ENCODE results near the gene PLA2G15.

PLA2G15 gene

DNA sequence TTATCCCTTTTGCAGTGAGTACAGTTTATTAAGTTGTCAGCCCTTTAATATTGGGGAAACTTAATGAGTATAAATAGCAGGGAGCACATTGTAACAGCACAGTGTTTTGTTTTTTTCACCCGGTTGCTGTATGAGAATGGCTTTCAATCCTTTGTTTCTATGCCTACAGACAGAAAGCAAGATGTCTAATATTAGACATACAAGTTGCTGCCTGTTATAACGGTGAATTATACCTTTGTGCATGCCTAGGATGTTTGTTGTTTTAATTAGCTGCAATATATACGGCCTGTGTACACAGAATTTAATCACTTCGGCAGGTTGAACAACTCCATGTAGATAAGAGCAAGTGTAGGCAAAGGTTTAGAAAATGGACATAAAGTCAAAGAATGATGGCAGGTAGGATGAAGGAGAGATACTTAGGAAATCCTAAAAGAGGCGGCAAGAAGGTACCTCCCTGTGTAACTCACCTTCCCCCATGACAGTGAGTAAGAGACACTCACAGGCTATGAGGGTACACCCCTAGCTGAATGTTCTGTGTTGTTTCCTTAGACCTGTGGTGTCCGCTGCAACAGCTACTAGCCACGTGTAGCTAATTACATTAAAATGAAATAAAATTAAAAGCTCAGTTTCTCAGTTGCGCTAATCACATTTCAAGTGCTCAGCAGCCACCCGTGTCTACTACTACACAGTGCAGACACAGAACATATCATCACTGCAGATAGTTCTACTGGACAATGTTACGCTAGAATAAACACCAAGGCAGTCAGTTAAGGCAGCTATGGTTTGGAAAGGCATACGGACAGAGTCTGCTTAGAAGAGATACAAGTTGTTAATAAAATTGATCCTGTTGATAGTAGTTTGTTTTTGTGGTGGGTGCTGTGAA lies 54.6 kb downstream of the PLA2G15 start:
- no peak for DNase-seq

GRCh38 chr16:68300734-68301459 lies 55.7 kb downstream of the PLA2G15 start:
- DNase-seq = no peak

DNA sequence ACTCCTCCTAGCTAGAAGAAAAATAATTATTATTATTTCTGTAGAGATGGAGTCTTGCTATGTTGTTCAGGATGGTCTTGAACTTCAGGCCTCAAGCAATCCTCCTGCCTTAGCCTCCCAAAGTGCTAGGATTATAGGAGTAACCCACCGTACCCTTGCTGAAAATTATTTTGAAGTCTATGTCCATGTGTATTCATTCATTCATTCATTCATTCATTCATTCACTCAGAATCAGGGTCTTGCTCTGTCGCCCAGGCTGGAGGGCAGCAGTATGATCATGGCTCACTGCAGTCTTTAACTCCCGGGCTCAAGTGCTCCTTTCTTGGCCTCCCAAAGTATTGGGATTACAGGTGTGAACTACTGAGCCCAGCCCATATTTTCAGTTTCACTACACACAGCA lies 61.5 kb downstream of the PLA2G15 start:
- no peak for DNase-seq

DNA sequence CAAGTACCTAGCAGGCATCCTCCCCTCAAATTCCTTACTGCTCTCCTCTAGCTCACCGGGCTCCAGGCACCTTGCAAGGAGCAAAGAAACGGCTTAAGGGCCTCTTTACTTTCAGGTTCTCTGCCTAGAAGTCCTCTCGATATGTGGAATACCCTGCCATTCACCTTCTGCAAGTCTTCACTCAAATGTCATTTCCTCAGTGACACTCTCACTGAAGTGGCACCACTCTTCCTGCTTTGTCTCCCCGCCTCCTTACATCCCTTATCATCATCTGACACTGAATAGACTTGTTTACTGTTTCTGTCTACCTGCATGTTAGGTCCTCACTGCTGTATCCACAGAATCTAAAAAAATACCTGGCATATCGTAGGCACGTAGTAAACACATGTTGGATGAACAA lies 64.6 kb downstream of the PLA2G15 start:
- DNase-seq = no peak

DNA sequence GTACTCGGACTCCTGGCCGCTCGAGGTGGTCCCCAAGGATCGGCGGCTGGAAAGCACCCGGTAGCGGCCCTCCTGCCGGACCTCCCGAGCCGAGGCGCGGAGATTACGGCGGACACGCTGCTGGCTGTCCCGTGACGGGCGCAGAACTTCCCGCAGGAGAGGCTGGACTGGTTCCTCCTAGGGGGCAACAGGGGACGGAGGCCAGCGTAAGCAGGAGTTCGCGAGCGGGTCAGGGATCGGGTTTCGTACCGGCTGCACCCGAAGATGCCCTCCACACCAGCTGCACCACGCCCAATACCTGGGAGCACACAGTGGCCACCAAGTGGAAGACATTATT lies 65.2 kb downstream of the PLA2G15 start:
- DNase-seq = no peak
